Measurements from ENCODE around the gene ZNF300. TPM values are rescaled to one million over a fixed set of nuclear protein-coding genes. Genes with fewer than 3 reads are reported as not detected.
"Not testable (repeated sequence)": the region's sequence is repeated elsewhere in the genome, so short reads cannot be mapped to it uniquely, and the experiment has no call there.

The ZNF300 gene
- polyA plus RNA-seq (2014; cell fraction: cytosol; rRNA removed): 53.5 and 54.2 TPM in 2 replicates
- polyA plus RNA-seq (2014; cell fraction: nucleus; rRNA removed): 199 and 236 TPM in 2 replicates

DNA sequence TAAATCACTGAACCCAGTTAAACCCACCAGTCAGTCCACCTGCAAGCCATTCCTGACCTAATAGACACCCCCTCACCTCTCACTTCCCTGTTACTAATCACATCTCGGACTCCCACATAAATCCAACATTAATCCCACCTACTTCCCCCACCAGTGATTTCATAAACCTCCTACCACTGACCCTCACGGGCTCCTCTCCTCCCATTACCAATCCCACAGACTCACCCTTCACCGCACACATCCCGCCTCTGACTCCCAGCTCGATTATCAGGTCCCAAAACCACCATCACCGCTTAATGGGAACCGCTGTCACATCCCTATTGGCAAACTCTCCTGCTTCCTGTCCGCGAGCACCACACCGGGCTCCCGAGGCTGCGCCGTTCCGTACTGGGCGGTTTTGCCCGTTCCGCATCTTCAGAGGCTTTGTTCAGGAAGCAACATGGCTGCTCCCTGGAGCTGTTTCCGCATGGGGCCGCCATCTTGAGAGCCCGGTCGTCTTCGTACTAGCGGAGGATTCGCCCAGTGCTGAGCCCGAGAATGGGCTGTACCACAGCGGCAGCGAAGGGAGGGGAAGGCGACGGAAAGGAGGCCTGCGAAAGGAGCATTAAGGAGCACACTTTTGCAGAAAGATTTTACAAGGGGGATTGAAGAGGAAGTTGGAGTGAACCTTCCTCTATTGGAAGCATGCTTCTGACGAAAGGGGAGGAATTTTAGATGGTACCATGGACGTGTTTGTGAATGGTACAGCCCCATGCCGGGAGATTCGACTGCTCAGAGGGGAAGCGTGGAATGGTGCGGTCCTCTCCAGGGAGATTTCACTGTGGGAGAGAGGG, at the start of gene ZNF300:
Gene ZNF300, minus strand, starts transcription at position 502 of the 833 bp plus-strand sequence. CDS start 1,825 bp downstream, outside the sequence.
- DNase-seq (ENCODE audit: low spot score): peak; percentile 98

GRCh38 chr5:150948539-150948938, 43.8 kb upstream of the ZNF300 start:
- no peak for DNase-seq (ENCODE audit: low spot score)

DNA sequence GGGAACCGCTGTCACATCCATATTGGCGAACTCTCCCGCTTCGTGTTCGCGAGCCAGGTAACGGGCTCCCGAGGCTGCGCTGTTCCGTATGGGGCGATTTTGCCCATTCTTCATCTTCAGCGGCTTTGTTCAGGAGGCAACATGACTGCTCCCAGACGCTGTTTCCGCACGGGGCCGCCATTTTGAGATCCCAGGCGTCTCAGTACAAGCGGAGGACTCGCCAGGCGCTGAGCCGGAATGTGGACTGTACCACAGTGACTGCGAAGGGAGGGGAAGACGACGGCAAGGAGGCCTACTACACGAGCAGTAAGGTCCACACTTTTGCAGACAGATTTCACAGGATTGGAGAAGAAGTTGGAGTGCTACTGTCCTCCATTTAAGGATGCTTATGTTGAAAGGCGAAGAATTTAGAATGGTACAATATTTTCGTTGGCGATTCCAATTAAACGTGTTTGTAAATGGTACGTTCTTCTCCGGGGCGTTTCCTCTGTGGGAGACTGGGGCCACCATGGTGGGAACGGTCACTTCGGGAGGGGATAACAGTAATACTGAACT, 41.6 kb upstream of the ZNF300 start:
- peak; percentile 94 for DNase-seq (ENCODE audit: low spot score)

DNA sequence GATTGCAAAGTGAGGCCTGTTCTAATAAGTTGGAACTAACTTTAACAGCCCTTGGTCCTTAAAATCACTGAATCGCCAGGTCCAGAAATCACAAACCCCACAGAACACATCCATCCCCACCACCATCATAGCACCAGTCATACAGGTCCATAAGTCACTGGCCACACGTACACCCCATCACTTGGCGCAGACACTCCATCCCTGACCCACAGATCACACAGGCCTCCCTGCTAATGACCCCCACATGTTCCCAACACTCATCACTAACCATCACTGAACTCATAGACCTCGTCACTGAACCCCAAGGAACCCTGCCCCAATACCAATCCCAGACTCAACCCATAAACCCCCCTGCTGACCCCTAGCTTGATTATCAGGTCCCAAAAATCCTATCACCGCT, 41.2 kb upstream of the ZNF300 start:
- peak; percentile 36 for DNase-seq (ENCODE audit: low spot score)

DNA sequence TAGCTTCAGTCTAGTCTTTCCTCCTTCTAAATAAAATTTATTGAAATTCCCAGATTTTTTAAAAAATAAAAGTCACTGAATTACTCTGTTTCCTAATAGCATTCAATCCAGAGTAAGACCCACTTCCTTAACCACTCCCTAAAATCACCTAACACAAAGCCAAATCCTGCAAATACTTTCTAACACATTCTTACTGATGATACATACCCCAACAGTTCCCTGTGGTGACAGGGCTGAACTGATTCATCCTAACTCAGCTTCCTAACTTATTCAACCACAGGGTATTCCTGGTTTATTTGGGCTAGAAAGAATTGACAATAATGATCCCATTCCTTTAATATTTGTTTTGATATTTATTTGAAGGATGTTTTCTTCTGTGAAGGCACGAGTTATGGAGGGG, 40.7 kb upstream of the ZNF300 start:
- peak; percentile 4 for DNase-seq (ENCODE audit: low spot score)

GRCh38 chr5:150931368-150931965, 26.7 kb upstream of the ZNF300 start:
- no peak for DNase-seq (ENCODE audit: low spot score)

- no peak for DNase-seq (ENCODE audit: low spot score)
These were observed 13.8 kb upstream of the ZNF300 start for GRCh38 chr5:150918613-150919012.

DNA sequence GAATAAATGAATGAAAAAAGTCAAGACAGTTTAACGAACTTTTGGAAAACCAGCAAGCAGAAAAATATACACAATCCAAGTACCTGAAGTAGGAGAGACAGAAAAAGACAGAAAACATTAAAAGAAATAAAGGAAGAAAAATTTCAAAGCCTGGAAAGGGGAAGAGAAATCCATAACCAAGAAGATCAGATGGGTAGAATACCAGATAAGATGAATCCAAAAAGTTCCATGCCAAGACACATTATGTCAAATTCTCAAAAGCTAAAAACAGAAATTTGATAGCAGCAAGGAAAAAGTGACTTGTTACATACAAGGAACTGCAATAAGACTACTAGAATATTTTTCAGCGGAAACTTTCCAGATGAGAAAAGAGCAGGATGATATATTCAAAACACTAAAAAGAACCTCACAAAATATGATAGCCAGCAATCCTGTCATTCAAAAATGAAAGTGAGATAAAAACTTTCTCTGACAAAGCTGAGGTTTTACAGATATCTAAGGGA, 7.6 kb upstream of the ZNF300 start:
- no peak for DNase-seq (ENCODE audit: low spot score)

DNA sequence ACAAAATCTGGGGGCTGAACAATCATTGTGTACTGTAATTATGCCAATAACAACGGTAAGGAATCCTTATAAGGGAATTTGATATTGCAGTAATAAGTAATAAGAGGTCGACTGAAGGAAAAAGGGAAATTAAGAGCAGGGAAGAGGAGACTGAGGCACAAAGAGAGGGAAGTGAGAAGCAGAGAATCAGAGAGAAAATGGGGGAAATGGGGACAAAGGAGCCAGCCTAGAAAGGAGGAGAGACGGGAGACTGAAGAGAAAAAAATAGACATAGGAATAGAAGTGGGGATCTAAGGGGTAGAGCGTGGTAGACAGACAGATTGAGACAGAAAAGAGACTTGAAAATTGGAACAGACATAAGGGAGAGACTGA, 518 bp upstream of the ZNF300 start:
- DNase-seq (ENCODE audit: low spot score): no peak

- no peak for DNase-seq (ENCODE audit: low spot score)
These were observed 3.3 kb downstream of the ZNF300 start for GRCh38 chr5:150901446-150901845.

DNA sequence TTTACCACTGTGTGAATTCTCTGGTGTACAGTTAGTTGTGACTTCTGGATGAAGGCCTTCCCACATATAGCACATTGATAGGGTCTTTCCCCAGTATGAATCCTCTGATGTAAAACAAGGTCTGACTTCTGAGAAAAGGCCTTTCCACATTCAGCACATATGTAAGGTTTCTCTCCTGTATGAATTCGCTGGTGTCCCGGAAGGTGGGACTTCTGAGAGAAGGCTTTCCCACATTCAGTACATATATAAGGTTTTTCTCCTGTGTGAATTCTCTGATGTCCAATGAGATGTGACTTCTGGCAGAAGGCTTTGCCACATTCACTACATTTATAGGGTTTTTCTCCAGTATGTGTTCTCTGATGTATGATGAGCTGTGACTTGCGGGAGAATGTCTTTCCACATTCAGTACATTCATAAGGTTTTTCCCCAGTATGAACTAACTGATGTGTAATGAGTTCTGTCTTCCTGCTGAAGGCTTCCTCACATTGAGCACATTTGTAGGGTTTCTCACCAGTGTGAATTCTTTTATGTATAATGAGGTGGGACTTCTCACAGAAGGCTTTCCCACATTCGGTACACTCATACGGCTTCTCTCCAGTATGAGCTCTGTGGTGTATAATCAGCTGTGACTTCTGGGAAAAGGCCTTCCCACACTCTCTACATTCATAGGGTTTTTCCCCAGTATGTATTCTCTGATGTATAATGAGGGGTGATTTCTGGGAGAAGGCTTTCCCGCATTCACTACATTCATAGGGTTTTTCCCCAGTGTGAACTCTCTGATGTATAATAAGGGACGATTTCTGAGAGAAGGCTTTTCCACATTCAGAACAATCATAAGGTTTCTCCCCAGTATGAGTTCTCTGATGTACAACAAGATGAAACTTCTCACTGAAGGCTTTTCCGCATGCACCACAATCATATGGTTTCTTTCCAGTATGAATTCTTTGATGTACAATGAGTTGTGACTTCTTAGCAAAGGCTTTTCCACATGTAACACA, 9.1 kb downstream of the ZNF300 start:
- no peak for DNase-seq (ENCODE audit: low spot score)

DNA sequence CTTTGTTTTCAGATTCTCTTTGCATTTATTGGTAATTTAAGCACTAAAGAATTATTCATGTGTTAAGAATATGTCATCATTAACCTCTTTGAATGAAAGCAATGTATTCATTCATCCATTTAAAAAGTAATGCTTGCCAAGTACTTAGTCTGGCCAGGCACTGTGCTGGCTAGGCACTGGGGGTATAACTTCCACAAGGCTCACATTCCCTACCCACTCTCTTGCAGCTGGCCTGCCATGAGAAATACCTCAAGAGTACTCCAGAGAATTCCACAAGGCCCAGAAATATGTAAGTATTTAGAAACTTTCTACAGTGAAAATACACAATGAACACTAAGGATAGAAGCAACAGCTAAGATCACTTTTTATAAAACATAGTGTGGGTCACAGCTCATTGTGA, 25.4 kb downstream of the ZNF300 start:
- no peak for DNase-seq (ENCODE audit: low spot score)

DNA sequence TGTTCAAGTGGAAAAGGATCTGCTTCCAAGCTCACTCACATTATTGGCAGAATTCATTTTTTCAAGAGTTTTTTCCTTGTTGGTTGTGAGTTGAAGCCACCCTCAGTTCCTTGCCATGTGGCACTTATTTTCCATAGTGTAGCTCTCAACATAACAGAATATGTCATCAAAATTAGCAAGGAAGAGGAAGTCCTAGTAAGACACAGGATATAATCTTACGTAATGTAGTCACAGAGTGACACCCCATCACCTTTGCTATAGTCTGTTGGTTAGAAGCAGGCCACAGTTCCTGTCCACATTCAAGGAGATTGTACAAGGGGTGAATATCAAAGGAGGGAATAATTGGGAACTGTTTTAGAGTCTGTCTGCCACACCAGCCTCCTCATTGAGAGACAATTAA, 42.7 kb downstream of the ZNF300 start:
- DNase-seq (ENCODE audit: low spot score): no peak

DNA sequence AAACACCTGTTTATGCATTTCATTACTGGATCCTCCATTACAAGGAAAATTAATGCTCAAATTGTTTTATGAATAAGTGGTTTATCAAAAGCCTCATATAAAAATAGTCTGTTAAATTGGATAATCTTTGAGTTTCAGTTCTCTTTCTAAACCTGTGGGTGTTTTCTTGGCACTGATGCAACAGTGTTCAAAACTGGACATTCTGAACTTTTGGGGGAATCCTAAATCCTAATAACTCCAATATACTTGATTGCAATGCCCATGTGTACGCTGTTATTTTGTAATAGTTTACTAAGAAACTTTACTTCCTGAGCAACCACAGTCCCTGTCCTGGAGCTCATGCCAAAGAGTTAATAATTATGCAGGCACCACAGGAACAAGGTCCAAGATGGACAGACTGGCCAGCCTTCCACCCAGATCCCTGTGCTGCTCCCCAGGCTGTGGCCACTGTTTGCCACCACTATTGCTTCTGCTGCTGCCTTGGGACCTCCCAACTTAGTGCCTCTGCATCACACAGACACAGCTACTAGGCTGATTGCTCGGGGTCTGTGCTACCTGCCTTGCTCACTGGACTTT, 44.4 kb downstream of the ZNF300 start:
- no peak for DNase-seq (ENCODE audit: low spot score)

GRCh38 chr5:150856700-150857099, 48.1 kb downstream of the ZNF300 start:
- not testable (repeated sequence) for DNase-seq (ENCODE audit: low spot score)

GRCh38 chr5:150853561-150853960, 51.2 kb downstream of the ZNF300 start:
- DNase-seq (ENCODE audit: low spot score): no peak

- no peak for DNase-seq (ENCODE audit: low spot score)
These were observed 53.7 kb downstream of the ZNF300 start for GRCh38 chr5:150851039-150851438.

GRCh38 chr5:150848271-150848670, 56.5 kb downstream of the ZNF300 start:
- no peak for DNase-seq (ENCODE audit: low spot score)

DNA sequence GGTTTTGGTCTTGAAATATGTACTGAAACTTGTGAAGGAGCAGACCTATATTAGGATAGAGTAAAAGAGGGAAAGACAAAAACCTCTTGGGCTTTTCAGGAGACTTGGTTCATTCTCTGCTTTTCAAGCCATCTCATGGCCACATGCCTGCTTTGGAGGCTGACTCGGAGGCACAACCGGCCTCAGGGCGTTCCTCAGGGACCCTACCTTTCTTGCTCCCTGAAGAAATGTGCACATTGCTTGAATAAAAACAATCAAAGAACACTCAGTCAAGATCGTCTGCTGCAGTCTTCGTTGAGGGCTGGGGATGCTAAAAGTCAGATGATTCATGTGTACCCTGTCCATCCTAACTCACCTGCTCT, 57.5 kb downstream of the ZNF300 start:
- no peak for DNase-seq (ENCODE audit: low spot score)

- DNase-seq (ENCODE audit: low spot score): peak; percentile 84
These were observed 58.0 kb downstream of the ZNF300 start for GRCh38 chr5:150846654-150847333.
